SK-N-SH (cell line): Measurements from ENCODE around the gene SNX10.

Source experiments
- EZH2phosphoT487 ChIP-seq: fragments of 200-600 bp; sonication (generic); IDR thresholded peaks from 2 replicates; pipeline ENCODE4 v1.6.1; 2017; ENCODE audit warnings: low read depth, mixed run types, mild to moderate bottlenecking, antibody characterized with exemption, moderate library complexity, borderline replicate concordance
- MEF2A ChIP-seq: IDR thresholded peaks from 2 replicates; pipeline ENCODE4 v1.4.0; 2012; ENCODE audit warnings: low read depth, borderline replicate concordance
- POLR2AphosphoS5 ChIP-seq: IDR thresholded peaks from 2 replicates; pipeline ENCODE4 v1.6.1; 2012; ENCODE audit warnings: low read depth, low read length
- RCOR1 ChIP-seq: fragments of 150-350 bp; IDR thresholded peaks from 2 replicates; pipeline ENCODE4 v1.6.1; 2017; ENCODE audit warnings: antibody characterized with exemption, low read length
- RFX5 ChIP-seq: IDR thresholded peaks from 2 replicates; pipeline ENCODE4 v1.6.1; 2012; ENCODE audit warnings: mild to moderate bottlenecking, improper control_type of control experiment, low read length
- SMC3 ChIP-seq: IDR thresholded peaks from 2 replicates; pipeline ENCODE4 v1.6.1; 2012; ENCODE audit warnings: low read depth, low read length, improper control_type of control experiment
- TCF12 ChIP-seq: IDR thresholded peaks from 2 replicates; pipeline ENCODE4 v1.4.0; 2012
- YY1 ChIP-seq: IDR thresholded peaks from 2 replicates; pipeline ENCODE4 v1.4.0; 2012; ENCODE audit warnings: low read depth, mild to moderate bottlenecking
- TF ChIP-seq, protein P1 (sequence below): fragments of 200-600 bp; sonication (generic); IDR thresholded peaks from 2 replicates; pipeline ENCODE4 v1.6.1; 2017; ENCODE audit warnings: antibody characterized with exemption, mild to moderate bottlenecking, moderate library complexity
- TF ChIP-seq, protein P2 (sequence below): IDR thresholded peaks from 2 replicates; pipeline ENCODE4 v1.4.0; 2012; ENCODE audit warnings: low read depth, borderline replicate concordance
- TF ChIP-seq, protein P3 (sequence below): IDR thresholded peaks from 2 replicates; pipeline ENCODE4 v1.4.0; 2012; ENCODE audit warnings: low read depth

DNA sequence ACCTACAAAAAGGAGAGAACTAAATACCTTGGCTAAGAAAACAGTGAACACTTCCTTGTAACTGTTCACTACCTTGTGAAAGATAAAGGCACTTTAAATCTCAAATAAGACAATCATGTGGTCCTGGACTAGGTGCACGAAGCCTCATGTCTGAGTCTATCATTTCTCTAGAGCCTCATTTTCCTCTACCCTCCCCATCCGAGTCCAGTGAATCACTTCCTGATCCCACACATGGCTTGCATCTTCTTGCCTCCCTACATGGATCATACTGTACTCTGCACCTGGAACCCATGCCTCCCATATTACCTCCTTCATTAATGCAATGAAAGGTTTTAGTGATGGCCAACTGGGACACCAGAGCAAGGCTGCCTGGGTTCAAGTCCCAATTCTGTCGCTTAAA is 34.5 kb downstream of the SNX10 start:
- TF ChIP-seq MEF2A (no peak), POLR2AphosphoS5 (no peak), RCOR1 (no peak), RFX5 (no peak), TCF12 (no peak), SMC3 (no peak), YY1 (no peak), EZH2phosphoT487 (no peak)
- TF ChIP-seq, protein P1, sequence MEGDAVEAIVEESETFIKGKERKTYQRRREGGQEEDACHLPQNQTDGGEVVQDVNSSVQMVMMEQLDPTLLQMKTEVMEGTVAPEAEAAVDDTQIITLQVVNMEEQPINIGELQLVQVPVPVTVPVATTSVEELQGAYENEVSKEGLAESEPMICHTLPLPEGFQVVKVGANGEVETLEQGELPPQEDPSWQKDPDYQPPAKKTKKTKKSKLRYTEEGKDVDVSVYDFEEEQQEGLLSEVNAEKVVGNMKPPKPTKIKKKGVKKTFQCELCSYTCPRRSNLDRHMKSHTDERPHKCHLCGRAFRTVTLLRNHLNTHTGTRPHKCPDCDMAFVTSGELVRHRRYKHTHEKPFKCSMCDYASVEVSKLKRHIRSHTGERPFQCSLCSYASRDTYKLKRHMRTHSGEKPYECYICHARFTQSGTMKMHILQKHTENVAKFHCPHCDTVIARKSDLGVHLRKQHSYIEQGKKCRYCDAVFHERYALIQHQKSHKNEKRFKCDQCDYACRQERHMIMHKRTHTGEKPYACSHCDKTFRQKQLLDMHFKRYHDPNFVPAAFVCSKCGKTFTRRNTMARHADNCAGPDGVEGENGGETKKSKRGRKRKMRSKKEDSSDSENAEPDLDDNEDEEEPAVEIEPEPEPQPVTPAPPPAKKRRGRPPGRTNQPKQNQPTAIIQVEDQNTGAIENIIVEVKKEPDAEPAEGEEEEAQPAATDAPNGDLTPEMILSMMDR: no peak
- TF ChIP-seq, protein P2, sequence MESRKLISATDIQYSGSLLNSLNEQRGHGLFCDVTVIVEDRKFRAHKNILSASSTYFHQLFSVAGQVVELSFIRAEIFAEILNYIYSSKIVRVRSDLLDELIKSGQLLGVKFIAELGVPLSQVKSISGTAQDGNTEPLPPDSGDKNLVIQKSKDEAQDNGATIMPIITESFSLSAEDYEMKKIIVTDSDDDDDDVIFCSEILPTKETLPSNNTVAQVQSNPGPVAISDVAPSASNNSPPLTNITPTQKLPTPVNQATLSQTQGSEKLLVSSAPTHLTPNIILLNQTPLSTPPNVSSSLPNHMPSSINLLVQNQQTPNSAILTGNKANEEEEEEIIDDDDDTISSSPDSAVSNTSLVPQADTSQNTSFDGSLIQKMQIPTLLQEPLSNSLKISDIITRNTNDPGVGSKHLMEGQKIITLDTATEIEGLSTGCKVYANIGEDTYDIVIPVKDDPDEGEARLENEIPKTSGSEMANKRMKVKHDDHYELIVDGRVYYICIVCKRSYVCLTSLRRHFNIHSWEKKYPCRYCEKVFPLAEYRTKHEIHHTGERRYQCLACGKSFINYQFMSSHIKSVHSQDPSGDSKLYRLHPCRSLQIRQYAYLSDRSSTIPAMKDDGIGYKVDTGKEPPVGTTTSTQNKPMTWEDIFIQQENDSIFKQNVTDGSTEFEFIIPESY: no peak
- TF ChIP-seq, protein P3, sequence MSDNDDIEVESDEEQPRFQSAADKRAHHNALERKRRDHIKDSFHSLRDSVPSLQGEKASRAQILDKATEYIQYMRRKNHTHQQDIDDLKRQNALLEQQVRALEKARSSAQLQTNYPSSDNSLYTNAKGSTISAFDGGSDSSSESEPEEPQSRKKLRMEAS: no peak
